ES-I3 (cell line): ENCODE measurements around the gene TRIM17.

Source experiments
- H3K36me3 ChIP-seq: 2 replicates; pipeline ENCODE4 v1.6.1; 2013; ENCODE audit warnings: mild to moderate bottlenecking, low read length, control low read depth, moderate library complexity; ENCODE audit not compliant: insufficient read depth
- H3K4me1 ChIP-seq: 2 replicates; pipeline ENCODE4 v1.6.1; 2013; ENCODE audit warnings: mild to moderate bottlenecking, control low read depth, low read length; ENCODE audit not compliant: insufficient read depth
- H3K9ac ChIP-seq: 2 replicates; pipeline ENCODE4 v1.6.1; 2013; ENCODE audit warnings: low read depth, mild to moderate bottlenecking, low read length, moderate library complexity
- H3K9me3 ChIP-seq: 2 replicates; pipeline ENCODE4 v1.6.1; 2013; ENCODE audit warnings: mild to moderate bottlenecking, low read length, moderate library complexity; ENCODE audit not compliant: control insufficient read depth, insufficient read depth

TRIM17 gene

DNA sequence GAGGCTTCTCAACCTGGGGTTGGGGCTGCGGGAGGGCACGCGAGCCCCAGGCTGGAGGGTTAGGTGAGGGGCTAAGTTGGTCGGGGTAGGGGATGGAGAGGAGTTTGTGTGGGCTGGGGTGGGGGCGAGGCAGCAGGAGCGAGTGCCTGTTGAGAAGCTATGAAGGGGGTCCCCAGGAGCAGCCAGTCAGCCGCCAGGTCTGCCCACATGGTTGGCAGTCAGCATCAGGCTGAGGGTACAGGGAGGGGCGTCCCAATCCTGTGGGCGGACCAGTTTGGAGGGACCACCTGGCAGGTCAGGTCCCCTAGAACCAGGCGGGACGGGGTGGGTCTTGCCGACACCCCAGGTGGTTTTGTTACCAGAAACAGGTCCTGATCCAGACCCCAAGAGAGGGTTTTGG is 400 bp upstream of the TRIM17 start:
- Histone ChIP-seq H3K9me3 (no peaks in the 10 kb centered on the region), H3K4me1 (peaks cover 4% of the 10 kb centered on the region; the same call in 1 of the 2 replicates), H3K9ac (peak overlapping the region; percentile 13; the same call in 1 of the 2 replicates)

GRCh38 chr1:228415853-228416216 is 826 bp downstream of the TRIM17 start:
- H3K4me1 ChIP-seq, result peaks cover 4% of the 10 kb centered on the region; the same call in 1 of the 2 replicates
- H3K9ac ChIP-seq, result peak overlapping the region; percentile 65; the same call in 1 of the 2 replicates
- H3K36me3 ChIP-seq, result no peaks in the 10 kb centered on the region
- no peaks in the 10 kb centered on the region for H3K9me3 ChIP-seq

More for the DNA sequence above, 400 bp upstream of the TRIM17 start:
- no peaks in the 10 kb centered on the region for H3K36me3 ChIP-seq

GRCh38 chr1:228415221-228415620 is 1.4 kb downstream of the TRIM17 start:
- Histone ChIP-seq H3K4me1 (peaks cover 4% of the 10 kb centered on the region; the same call in 1 of the 2 replicates), H3K36me3 (no peaks in the 10 kb centered on the region), H3K9me3 (no peaks in the 10 kb centered on the region), H3K9ac (no peak overlapping the region)

GRCh38 chr1:228414511-228415211 is 2.0 kb downstream of the TRIM17 start:
- H3K9me3 ChIP-seq, result no peaks in the 10 kb centered on the region
- H3K4me1 ChIP-seq, result peaks cover 4% of the 10 kb centered on the region; the same call in 1 of the 2 replicates
- no peak overlapping the region for H3K9ac ChIP-seq
- H3K36me3 ChIP-seq, result no peaks in the 10 kb centered on the region

DNA sequence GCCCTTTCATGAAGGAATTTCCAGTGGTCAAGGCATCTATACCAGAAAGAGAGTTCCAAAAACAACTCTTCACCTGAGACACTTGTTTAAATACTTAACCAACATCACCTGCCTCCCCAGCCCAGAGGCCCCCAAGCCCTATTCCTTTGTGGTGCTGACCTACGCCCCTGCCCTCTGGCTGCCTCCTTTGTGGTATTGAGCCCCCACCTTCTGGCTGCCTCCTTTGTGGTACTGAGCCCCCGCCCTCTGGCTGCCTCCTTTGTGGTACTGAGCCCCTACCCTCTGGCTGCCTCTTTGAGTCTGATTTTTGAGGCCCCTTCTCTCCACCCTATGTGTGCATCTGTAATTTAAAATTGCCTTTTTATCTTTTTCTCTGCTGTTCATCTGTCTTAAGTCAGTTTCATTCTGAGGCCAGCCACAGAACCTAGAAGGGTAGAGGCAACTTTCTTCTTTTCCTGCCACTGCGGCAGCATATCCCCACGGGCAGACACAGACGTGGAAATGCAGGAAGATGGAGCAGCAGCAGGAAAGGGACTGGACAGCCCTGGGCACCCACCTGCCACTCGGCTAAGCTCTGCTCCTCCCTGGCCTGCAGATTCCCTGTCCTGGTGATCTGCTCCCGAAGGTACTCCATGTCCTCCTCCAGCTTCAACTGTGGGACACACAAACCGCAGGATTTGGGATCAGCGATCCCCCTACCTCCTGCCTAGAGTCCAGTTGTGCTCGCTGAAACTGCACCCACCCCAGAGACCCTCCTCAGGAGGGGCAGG is 3.2 kb downstream of the TRIM17 start:
- Histone ChIP-seq H3K9me3 (no peaks in the 10 kb centered on the region), H3K4me1 (peaks cover 4% of the 10 kb centered on the region; the same call in 1 of the 2 replicates), H3K36me3 (no peaks in the 10 kb centered on the region), H3K9ac (no peak overlapping the region)

GRCh38 chr1:228411548-228412430 is 4.9 kb downstream of the TRIM17 start:
- Histone ChIP-seq H3K36me3 (no peaks in the 10 kb centered on the region), H3K9me3 (no peaks in the 10 kb centered on the region), H3K4me1 (no peaks in the 10 kb centered on the region), H3K9ac (no peak overlapping the region)

GRCh38 chr1:228411121-228411520 is 5.5 kb downstream of the TRIM17 start:
- no peak overlapping the region for H3K9ac ChIP-seq
- H3K9me3 ChIP-seq, result no peaks in the 10 kb centered on the region
- H3K36me3 ChIP-seq, result no peaks in the 10 kb centered on the region
- no peaks in the 10 kb centered on the region for H3K4me1 ChIP-seq

DNA sequence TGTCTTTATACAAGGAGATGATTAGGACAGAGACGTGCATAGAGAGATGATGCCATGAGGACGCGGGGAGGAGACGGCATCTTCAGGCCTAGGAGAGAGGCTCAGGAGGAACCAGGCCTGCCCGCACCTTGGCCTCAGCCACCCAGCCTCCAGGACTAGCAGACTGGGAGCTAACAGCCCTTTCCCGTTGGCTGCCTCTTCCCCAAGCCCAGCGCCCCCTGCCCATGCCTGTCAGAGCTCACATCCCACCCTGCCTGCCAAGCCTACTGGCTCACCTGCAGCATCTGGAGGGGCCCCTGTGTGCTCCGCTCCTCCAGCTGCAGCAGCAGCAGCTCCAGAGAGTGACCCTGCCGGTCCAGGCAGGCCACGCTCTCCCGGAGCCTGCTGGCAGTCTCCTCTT is 6.0 kb downstream of the TRIM17 start:
- H3K4me1 ChIP-seq, result no peaks in the 10 kb centered on the region
- no peaks in the 10 kb centered on the region for H3K9me3 ChIP-seq
- no peaks in the 10 kb centered on the region for H3K36me3 ChIP-seq
- no peak overlapping the region for H3K9ac ChIP-seq

DNA sequence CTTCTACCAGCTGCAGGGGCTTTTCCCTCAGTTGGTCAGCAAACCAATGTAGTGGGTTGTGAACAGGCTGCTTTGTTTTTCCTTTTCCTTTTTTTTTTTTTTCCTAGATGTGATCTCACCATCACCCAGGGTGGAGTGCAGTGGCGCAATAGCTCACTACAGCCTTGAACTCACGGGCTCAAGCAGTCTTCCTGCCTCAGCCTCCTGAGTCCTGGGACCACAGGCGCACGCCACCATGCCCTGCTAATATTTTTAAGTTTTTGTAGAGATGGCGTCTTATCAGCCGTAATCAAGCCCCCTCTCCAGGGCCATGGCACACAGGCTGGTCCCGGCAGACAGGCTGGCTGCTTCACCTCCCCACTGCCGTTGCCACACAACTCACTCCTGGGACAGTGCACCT is 6.6 kb downstream of the TRIM17 start:
- H3K4me1 ChIP-seq, result peaks cover 3% of the 10 kb centered on the region
- no peaks in the 10 kb centered on the region for H3K9me3 ChIP-seq
- H3K9ac ChIP-seq, result no peak overlapping the region
- no peaks in the 10 kb centered on the region for H3K36me3 ChIP-seq

- Histone ChIP-seq H3K36me3 (peaks cover 3% of the 10 kb centered on the region; the same call in 1 of the 2 replicates), H3K4me1 (peaks cover 5% of the 10 kb centered on the region), H3K9ac (no peak overlapping the region), H3K9me3 (no peaks in the 10 kb centered on the region)
These were observed 7.5 kb downstream of the TRIM17 start for GRCh38 chr1:228408869-228409805.

GRCh38 chr1:228408041-228408868 is 8.4 kb downstream of the TRIM17 start:
- no peaks in the 10 kb centered on the region for H3K9me3 ChIP-seq
- H3K9ac ChIP-seq, result no peak overlapping the region
- H3K36me3 ChIP-seq, result peaks cover 3% of the 10 kb centered on the region; the same call in 1 of the 2 replicates
- peaks cover 5% of the 10 kb centered on the region for H3K4me1 ChIP-seq

GRCh38 chr1:228407106-228408040 is 9.3 kb downstream of the TRIM17 start:
- H3K9me3 ChIP-seq, result no peaks in the 10 kb centered on the region
- peaks cover 5% of the 10 kb centered on the region for H3K4me1 ChIP-seq
- H3K36me3 ChIP-seq, result peaks cover 3% of the 10 kb centered on the region; the same call in 1 of the 2 replicates
- H3K9ac ChIP-seq, result peak overlapping the region; percentile 67; the same call in 1 of the 2 replicates
